Measurements from ENCODE around the gene TAS2R1.
"Not testable (repeated sequence)": the region's sequence is repeated elsewhere in the genome, so short reads cannot be mapped to it uniquely, and the experiment has no call there.

Gene TAS2R1

DNA sequence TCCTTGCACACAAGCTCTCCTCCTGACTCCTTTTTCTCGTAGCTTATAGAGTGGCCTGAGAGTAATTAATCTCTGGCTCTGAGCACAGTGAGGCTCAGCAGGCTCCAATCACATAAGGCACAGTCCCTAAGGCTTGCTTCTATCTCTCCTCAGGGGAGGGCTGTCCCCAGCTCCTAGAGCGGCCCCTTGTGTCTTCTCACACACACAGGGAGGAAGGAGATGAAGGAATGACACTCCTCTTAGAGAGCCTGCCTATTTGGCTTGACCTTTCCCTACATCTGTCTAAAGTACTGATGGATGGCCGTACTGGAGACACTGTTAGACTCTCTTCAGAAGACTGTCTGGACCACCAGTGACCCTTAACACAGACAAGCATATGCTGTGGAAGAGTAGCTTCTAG, 12.9 kb downstream of the TAS2R1 start:
- H3K4me3 Mint-ChIP-seq: no peak overlapping the region
- DNase-seq (no peak), ATAC-seq (replicated peaks) (no peak)
- no peaks in the 10 kb centered on the region for H3K27me3 Mint-ChIP-seq
- no peak overlapping the region for H3K27ac Mint-ChIP-seq
- H3K4me1 Mint-ChIP-seq (ENCODE audit: low read depth in 2 of 2): no peaks in the 10 kb centered on the region
- no peaks in the 10 kb centered on the region for H3K36me3 Mint-ChIP-seq (ENCODE audit: insufficient read depth)
- H3K9me3 Mint-ChIP-seq: peaks cover 9 to 14% of the 10 kb centered on the region in 2 donors

DNA sequence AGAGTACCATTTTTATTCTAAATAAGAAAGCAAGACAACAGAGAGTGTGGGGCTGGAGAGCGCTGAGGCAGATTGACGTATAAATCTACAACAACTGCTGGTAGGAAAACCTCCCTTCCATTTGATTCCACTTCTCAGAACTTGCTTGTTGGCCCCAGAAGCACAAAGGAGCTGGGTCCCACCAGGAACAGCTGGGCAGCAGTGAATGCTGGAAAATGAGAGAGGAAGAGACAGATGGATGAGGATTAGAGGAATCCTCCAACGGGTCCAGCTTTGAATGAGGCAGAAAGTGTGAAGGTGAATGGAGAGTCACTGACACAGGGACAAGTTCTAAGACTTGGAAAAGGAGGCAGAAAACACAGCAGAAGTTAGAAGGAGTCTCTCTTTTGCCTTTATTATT, 14.8 kb downstream of the TAS2R1 start:
- peaks cover 12 to 24% of the 10 kb centered on the region in 2 donors for H3K9me3 Mint-ChIP-seq
- H3K27ac Mint-ChIP-seq: no peak overlapping the region
- H3K36me3 Mint-ChIP-seq (ENCODE audit: insufficient read depth): no peaks in the 10 kb centered on the region
- no peaks in the 10 kb centered on the region for H3K4me1 Mint-ChIP-seq (ENCODE audit: low read depth in 2 of 2)
- no peaks in the 10 kb centered on the region for H3K27me3 Mint-ChIP-seq
- DNase-seq (no peak), ATAC-seq (replicated peaks) (no peak)
- H3K4me3 Mint-ChIP-seq: no peak overlapping the region

DNA sequence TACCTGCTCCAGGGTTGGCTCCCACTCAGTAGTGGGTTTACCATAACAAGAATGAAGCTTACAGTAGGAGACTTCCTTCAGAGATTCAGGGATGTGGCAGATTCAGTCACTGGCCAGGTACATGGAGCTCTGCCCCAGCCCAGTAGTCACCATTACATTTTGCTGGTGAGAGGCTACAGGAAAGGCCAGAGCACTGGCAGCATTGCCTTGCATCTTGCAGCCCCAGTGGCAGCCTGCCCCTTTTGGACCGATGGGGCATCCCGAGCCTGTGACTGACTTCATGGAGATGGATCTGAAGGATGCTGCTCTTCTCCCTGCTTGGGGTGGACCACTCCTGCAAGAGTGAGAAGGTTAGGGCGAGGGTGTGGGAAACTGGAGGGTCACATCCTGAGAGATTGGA, 16.8 kb downstream of the TAS2R1 start:
- Mint-ChIP-seq H3K4me3 (no peak overlapping the region), H3K9me3 (peaks cover 9 to 17% of the 10 kb centered on the region in 2 donors), H3K27me3 (no peaks in the 10 kb centered on the region), H3K4me1 (ENCODE audit: low read depth in 2 of 2) (no peaks in the 10 kb centered on the region), H3K27ac (no peak overlapping the region), H3K36me3 (ENCODE audit: insufficient read depth) (no peaks in the 10 kb centered on the region)
- no peak for ATAC-seq (replicated peaks)
- no peak for DNase-seq

DNA sequence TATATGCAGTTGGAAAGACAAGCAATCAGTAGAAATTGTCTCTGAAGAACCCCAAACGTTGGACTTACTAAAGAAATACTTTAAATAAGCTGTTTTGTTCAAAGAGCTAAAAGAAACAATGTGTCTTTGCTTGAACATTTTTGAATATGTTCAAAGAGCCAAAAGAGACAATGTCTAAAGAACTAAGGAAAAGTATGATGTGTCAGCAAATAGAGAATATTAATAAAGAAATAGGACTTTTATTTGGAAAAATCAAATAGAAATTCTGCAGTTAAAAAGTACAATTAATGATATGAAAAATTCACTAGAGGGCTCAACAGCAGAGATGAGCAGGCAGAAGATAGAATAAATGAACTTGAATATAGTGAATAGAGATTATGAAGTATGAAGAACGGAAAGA, 19.2 kb downstream of the TAS2R1 start:
- Mint-ChIP-seq H3K27me3 (no peaks in the 10 kb centered on the region), H3K4me1 (ENCODE audit: low read depth in 2 of 2) (no peaks in the 10 kb centered on the region), H3K27ac (no peak overlapping the region), H3K9me3 (peaks cover 9 to 17% of the 10 kb centered on the region in 2 donors), H3K36me3 (ENCODE audit: insufficient read depth) (no peaks in the 10 kb centered on the region), H3K4me3 (no peak overlapping the region)
- DNase-seq (no peak), ATAC-seq (replicated peaks) (no peak)

DNA sequence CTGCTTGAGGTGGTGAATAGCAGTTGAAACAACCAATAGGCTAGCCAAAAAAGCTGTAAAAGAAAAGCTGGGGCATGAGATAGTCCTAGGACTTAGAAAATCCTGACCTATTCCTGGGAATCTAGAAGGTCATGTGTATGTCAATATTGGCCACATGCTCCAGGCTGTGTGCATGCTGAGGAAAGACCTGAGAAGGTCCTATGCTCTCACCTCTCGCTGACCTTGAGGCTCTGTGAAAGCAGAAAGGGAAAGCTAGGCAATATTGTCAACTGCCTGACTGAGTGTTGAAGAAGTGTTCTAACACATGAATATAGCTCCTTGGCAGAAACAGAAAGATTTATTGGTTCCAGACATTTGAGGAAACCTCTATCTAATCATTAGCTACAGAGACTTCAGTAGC, 19.8 kb downstream of the TAS2R1 start:
- Mint-ChIP-seq H3K4me3 (no peak overlapping the region), H3K27me3 (no peaks in the 10 kb centered on the region), H3K9me3 (peaks cover 10 to 17% of the 10 kb centered on the region in 2 donors), H3K27ac (no peak overlapping the region), H3K36me3 (ENCODE audit: insufficient read depth) (no peaks in the 10 kb centered on the region), H3K4me1 (ENCODE audit: low read depth in 2 of 2) (no peaks in the 10 kb centered on the region)
- ATAC-seq (replicated peaks): no peak
- no peak for DNase-seq

DNA sequence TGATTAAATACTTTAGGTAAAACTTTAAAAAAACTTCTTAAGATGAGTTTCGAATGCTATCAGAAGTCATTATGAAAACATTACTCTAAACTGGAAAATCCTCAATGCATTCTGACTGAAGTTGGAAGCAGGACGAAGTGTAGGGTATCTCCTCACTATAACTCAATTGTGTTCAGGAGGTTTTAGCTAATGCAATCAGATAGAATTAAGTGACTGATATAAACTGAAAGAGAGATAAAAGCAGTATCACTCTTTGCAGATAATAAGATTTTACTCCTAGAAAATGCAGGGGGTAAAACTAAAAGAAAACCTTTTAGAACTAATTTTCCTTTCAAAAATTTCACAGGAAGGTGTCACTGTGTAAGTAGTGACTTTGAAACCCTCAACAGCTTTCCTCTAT, 22.1 kb downstream of the TAS2R1 start:
- Mint-ChIP-seq H3K27me3 (no peaks in the 10 kb centered on the region), H3K27ac (no peak overlapping the region), H3K4me3 (no peak overlapping the region), H3K9me3 (peaks cover 6 to 26% of the 10 kb centered on the region in 2 donors), H3K36me3 (ENCODE audit: insufficient read depth) (no peaks in the 10 kb centered on the region), H3K4me1 (ENCODE audit: low read depth in 2 of 2) (no peaks in the 10 kb centered on the region)
- DNase-seq (no peak), ATAC-seq (replicated peaks) (no peak)

DNA sequence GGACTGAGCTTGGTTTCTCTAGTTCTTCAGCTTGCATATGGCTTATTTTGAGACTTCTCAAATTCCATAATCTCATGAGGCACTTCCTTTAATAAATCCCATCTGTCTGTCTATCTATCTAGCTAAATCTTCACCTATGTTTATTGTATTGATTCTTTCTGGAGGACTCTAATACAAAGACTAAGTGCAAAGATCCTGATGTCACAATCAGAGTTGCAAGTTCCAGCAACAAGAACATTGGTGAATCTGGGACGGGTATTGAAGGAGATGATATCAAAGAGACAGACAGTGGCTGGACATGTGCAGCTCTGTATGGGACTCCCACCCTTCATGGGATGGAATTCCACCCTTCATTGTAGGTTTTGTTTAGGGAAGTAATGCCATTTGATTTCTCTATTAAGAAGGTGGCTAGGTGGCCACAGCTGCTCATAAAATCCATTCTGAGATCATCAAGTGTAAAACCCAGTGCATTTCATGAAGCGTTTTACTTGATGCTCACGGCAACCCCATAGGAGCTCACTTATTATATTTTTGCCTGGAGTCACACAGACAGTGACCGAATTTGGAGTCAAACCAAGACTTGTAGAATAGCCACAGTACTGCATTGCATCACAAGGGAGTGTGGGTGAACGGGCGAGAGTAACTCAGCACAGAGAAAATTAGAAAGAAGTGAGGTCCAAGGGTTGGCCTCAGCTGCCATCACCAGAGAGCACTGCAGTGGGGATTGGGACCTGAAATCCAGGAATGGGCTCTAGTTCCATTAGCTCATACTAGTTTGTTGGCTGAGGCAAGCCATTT, 24.9 kb downstream of the TAS2R1 start:
- Mint-ChIP-seq H3K4me3 (no peak overlapping the region), H3K27me3 (no peaks in the 10 kb centered on the region), H3K4me1 (ENCODE audit: low read depth in 2 of 2) (no peaks in the 10 kb centered on the region), H3K9me3 (peaks cover 4 to 24% of the 10 kb centered on the region in 2 donors), H3K36me3 (ENCODE audit: insufficient read depth) (no peaks in the 10 kb centered on the region), H3K27ac (no peak overlapping the region)
- no peak for DNase-seq
- no peak for ATAC-seq (replicated peaks)

DNA sequence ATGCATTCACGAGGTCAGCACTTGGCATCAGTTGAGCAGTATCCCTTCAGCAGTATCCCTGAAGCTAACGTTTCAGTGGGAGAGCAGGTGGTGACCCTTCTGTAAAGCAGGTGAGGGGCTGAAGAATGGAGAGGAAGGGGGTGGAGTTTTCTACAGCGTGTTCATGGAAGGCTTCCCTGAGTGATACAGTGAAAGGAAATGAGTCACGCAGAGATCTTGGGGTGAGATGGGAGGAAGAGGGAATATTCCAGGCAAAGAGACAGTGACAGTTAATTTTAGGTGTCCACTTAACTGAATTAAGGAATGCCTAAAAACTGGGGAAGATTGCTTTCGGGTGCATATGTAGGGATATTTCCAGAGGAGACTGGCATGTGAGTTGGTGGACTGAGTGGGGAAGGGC, 25.7 kb downstream of the TAS2R1 start:
- H3K4me1 Mint-ChIP-seq (ENCODE audit: low read depth in 2 of 2): no peaks in the 10 kb centered on the region
- DNase-seq (no peak), ATAC-seq (replicated peaks) (no peak)
- peaks cover 4 to 28% of the 10 kb centered on the region in 2 donors for H3K9me3 Mint-ChIP-seq
- no peak overlapping the region for H3K27ac Mint-ChIP-seq
- H3K27me3 Mint-ChIP-seq: no peaks in the 10 kb centered on the region
- no peak overlapping the region for H3K4me3 Mint-ChIP-seq
- no peaks in the 10 kb centered on the region for H3K36me3 Mint-ChIP-seq (ENCODE audit: insufficient read depth)

DNA sequence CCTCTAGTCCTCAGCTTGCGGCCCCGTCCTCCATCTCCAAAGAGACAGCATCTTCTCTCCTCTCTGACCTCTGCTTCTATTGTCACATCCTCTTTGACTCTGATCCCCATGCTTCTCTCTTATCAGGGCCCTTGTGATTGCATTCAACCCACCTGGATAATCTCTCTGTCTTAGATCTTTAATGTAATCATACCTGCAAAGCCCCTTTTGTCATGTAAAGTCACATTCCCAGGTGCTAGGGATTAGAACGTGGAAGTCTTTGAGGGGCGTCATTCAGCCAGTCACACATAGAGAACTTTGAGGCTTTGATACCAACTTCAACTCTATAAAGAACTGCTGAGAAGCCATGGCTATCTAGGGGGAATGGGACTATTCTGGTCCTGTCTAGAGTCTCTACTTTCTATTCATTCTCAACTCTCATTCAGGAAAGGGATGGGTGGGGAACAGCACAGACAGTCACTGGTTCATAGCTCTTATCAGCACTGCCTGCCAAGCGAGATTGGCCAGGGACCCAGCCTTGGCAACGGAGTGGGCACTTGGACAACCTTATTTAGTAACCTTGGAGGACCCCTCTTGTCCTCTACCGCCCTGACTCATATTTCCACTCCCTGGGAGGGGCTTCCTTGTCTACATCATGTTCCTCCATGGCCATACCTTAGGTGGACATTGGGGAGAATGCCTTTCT, 29.0 kb downstream of the TAS2R1 start:
- no peak overlapping the region for H3K27ac Mint-ChIP-seq
- H3K4me1 Mint-ChIP-seq (ENCODE audit: low read depth in 2 of 2): no peaks in the 10 kb centered on the region
- no peaks in the 10 kb centered on the region for H3K36me3 Mint-ChIP-seq (ENCODE audit: insufficient read depth)
- ATAC-seq (replicated peaks) (no peak), DNase-seq (no peak)
- H3K27me3 Mint-ChIP-seq: no peaks in the 10 kb centered on the region
- peaks cover 6 to 32% of the 10 kb centered on the region in 2 donors for H3K9me3 Mint-ChIP-seq
- no peak overlapping the region for H3K4me3 Mint-ChIP-seq

DNA sequence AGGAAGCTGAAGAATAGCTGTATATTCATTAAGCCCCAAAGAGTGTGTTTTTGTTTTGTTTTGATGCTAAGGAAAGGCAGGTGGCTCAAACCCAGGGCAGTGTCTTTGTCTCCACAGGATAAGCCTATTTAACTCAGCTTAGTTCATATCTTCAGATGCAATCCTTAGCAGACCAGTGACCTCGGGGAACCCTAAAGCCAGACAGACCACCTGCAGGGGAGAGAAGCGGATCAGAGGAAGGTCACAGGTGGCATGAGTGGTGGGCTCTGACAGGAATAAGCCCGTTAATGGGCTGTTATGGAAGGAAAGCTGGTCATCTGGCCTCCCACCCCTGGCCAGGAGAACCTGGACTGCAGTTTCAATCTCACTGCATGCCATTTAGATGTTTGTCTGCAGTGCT, 30.8 kb downstream of the TAS2R1 start:
- Mint-ChIP-seq H3K9me3 (peaks cover 4 to 30% of the 10 kb centered on the region in 2 donors), H3K27ac (no peak overlapping the region)
- ATAC-seq (replicated peaks): no peak

DNA sequence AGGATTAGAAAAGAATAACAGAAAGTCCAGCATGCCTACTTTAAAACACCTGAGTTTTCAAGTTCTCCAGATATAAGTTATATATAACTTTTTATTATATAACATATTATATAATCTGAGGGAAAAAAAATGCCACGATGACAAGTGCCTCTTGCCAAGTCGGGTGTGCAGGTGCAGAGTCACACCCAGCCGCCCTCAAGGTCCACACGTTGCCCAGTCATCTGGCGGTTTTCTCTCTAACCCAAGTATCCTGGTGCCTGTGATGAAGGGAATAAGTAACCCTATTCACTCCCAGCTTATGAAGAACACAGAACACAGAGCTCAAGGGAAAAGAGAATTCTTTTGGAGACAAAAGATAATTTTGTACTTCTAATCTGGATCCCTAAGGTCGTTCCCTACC, 31.8 kb downstream of the TAS2R1 start:
- H3K9me3 Mint-ChIP-seq: peaks cover 4 to 19% of the 10 kb centered on the region in 2 donors
- not testable (repeated sequence) for H3K4me1 Mint-ChIP-seq (ENCODE audit: low read depth in 2 of 2); H3K27me3 Mint-ChIP-seq; H3K27ac Mint-ChIP-seq; ATAC-seq (replicated peaks); H3K36me3 Mint-ChIP-seq (ENCODE audit: insufficient read depth); H3K4me3 Mint-ChIP-seq; DNase-seq

More for the DNA sequence above, 30.8 kb downstream of the TAS2R1 start:
- no peaks in the 10 kb centered on the region for H3K4me1 Mint-ChIP-seq (ENCODE audit: low read depth in 2 of 2)
- H3K27me3 Mint-ChIP-seq: no peaks in the 10 kb centered on the region
- no peaks in the 10 kb centered on the region for H3K36me3 Mint-ChIP-seq (ENCODE audit: insufficient read depth)
- H3K4me3 Mint-ChIP-seq: no peak overlapping the region
- no peak for DNase-seq

DNA sequence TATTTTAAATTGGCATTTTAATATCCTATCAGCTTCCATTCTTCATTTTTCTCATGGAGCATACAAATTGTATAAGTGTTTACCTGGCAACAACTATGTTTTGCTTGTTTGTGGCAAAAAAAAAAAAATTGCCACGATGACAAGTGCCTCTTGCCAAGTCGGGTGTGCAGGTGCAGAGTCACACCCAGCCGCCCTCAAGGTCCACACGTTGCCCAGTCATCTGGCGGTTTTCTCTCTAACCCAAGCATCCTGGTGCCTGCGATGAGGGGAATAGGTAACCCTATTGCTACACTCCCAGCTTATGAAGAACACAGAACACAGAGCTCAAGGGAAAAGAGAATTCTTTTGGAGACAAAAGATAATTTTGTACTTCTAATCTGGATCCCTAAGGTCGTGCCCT, 32.8 kb downstream of the TAS2R1 start:
- not testable (repeated sequence) for ATAC-seq (replicated peaks); H3K4me1 Mint-ChIP-seq (ENCODE audit: low read depth in 2 of 2); H3K27me3 Mint-ChIP-seq; DNase-seq; H3K4me3 Mint-ChIP-seq; H3K27ac Mint-ChIP-seq; H3K36me3 Mint-ChIP-seq (ENCODE audit: insufficient read depth)
- peaks cover 4 to 18% of the 10 kb centered on the region in 2 donors for H3K9me3 Mint-ChIP-seq

DNA sequence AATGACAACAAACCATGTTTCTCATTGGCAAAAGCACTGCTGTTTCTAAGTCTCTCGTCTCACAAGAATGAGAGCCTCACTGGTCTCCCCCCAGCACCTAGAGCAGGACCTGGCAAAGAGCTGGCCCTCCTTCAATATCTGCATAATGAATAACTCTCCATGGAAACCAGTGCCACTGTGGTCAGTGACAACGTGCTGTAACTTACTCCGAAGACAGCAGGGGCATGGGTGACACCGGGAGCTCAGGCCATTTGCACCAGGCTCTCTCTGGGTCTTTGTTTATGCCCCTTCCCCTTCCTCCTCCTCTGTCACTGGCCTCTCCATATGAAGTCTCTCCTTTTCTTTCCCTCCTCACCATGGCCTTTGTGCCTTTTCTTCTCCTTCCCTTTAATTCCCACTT, 33.3 kb downstream of the TAS2R1 start:
- Mint-ChIP-seq H3K4me1 (ENCODE audit: low read depth in 2 of 2) (no peaks in the 10 kb centered on the region), H3K27me3 (no peaks in the 10 kb centered on the region), H3K36me3 (ENCODE audit: insufficient read depth) (no peaks in the 10 kb centered on the region), H3K9me3 (peaks cover 5 to 23% of the 10 kb centered on the region in 2 donors), H3K27ac (no peak overlapping the region), H3K4me3 (no peak overlapping the region)
- ATAC-seq (replicated peaks): no peak
- no peak for DNase-seq

DNA sequence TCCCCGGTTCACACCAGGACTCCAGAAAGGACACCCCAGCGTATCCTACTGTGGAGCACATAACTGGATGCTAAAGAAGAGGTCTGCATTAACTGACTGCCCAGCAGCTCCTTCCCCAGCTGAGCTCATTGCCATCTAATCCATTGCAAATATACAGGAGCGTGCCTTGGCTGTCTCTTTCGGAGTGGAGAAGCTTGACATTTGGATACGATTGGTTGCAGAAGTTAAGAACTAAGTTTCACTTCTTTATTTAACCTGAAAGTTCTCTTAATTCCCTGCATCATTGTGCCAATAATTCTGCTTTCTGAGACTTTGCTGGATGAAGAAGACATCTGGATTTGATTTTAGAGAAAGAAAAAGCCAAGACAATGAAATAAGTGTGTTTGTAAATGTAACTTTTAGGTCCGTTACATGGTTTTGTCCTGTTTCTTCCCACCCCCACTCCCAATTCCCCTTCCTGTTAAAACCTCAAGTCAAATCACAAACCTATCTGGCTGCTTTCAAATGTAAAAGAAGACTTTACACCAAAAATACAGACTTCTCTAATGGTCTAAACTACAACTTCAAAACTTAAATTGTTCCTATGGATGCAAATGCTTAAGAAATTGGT, 33.9 kb downstream of the TAS2R1 start:
- no peaks in the 10 kb centered on the region for H3K27me3 Mint-ChIP-seq
- no peak for DNase-seq
- no peak overlapping the region for H3K4me3 Mint-ChIP-seq
- H3K27ac Mint-ChIP-seq: no peak overlapping the region
- no peaks in the 10 kb centered on the region for H3K36me3 Mint-ChIP-seq (ENCODE audit: insufficient read depth)
- H3K4me1 Mint-ChIP-seq (ENCODE audit: low read depth in 2 of 2): no peaks in the 10 kb centered on the region
- peaks cover 6 to 27% of the 10 kb centered on the region in 2 donors for H3K9me3 Mint-ChIP-seq
- ATAC-seq (replicated peaks): no peak

All from effector memory CD8-positive, alpha-beta T cell (primary cell).